ENCODE data around the gene ERICH4. TPM values are rescaled to one million over a fixed set of nuclear protein-coding genes. Genes with fewer than 3 reads are reported as not detected.
A peak's percentile ranks its signal among the peaks of the same experiment; 100 is the strongest.

Gene ERICH4
- total and polyA plus RNA-seq, 2 experiments from 2014 or later, result not detected

DNA sequence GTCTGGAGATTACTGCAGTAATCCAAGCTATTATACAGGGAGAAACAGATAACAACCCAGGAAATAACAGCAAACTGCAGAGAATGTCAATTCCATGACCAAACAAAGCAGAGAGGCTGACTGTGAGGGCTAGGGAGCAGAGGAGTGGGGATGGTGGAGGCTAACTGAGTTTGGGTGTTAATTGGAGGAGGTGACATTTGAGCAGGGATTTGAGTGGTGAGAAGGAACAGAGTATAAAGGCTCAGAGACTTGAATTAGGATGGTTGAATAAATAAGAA is 6.3 kb upstream of the ERICH4 start (continued):
- TF ChIP-seq, protein P1, sequence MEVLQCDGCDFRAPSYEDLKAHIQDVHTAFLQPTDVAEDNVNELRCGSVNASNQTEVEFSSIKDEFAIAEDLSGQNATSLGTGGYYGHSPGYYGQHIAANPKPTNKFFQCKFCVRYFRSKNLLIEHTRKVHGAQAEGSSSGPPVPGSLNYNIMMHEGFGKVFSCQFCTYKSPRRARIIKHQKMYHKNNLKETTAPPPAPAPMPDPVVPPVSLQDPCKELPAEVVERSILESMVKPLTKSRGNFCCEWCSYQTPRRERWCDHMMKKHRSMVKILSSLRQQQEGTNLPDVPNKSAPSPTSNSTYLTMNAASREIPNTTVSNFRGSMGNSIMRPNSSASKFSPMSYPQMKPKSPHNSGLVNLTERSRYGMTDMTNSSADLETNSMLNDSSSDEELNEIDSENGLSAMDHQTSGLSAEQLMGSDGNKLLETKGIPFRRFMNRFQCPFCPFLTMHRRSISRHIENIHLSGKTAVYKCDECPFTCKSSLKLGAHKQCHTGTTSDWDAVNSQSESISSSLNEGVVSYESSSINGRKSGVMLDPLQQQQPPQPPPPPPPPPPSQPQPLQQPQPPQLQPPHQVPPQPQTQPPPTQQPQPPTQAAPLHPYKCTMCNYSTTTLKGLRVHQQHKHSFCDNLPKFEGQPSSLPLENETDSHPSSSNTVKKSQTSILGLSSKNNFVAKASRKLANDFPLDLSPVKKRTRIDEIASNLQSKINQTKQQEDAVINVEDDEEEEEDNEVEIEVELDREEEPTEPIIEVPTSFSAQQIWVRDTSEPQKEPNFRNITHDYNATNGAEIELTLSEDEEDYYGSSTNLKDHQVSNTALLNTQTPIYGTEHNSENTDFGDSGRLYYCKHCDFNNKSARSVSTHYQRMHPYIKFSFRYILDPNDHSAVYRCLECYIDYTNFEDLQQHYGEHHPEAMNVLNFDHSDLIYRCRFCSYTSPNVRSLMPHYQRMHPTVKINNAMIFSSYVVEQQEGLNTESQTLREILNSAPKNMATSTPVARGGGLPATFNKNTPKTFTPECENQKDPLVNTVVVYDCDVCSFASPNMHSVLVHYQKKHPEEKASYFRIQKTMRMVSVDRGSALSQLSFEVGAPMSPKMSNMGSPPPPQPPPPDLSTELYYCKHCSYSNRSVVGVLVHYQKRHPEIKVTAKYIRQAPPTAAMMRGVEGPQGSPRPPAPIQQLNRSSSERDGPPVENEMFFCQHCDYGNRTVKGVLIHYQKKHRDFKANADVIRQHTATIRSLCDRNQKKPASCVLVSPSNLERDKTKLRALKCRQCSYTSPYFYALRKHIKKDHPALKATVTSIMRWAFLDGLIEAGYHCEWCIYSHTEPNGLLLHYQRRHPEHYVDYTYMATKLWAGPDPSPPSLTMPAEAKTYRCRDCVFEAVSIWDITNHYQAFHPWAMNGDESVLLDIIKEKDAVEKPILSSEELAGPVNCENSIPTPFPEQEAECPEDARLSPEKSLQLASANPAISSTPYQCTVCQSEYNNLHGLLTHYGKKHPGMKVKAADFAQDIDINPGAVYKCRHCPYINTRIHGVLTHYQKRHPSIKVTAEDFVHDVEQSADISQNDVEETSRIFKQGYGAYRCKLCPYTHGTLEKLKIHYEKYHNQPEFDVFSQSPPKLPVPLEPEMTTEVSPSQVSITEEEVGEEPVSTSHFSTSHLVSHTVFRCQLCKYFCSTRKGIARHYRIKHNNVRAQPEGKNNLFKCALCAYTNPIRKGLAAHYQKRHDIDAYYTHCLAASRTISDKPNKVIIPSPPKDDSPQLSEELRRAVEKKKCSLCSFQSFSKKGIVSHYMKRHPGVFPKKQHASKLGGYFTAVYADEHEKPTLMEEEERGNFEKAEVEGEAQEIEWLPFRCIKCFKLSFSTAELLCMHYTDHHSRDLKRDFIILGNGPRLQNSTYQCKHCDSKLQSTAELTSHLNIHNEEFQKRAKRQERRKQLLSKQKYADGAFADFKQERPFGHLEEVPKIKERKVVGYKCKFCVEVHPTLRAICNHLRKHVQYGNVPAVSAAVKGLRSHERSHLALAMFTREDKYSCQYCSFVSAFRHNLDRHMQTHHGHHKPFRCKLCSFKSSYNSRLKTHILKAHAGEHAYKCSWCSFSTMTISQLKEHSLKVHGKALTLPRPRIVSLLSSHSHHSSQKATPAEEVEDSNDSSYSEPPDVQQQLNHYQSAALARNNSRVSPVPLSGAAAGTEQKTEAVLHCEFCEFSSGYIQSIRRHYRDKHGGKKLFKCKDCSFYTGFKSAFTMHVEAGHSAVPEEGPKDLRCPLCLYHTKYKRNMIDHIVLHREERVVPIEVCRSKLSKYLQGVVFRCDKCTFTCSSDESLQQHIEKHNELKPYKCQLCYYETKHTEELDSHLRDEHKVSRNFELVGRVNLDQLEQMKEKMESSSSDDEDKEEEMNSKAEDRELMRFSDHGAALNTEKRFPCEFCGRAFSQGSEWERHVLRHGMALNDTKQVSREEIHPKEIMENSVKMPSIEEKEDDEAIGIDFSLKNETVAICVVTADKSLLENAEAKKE (CRISPR knock-in tag; IDR thresholded peaks at IDR 0.05), result no peak
- TF ChIP-seq NANOG (IDR thresholded peaks at IDR 0.05; ENCODE audit: borderline replicate concordance), result no peak
- no peak for TF ChIP-seq CREB1 (CRISPR knock-in tag; IDR thresholded peaks at IDR 0.05; ENCODE audit: low read depth)
- TF ChIP-seq ZNF114 (CRISPR knock-in tag; IDR thresholded peaks at IDR 0.05), result no peak
- TF ChIP-seq ZNF331 (CRISPR knock-in tag; IDR thresholded peaks at IDR 0.05; ENCODE audit: low read depth), result no peak
- TF ChIP-seq, protein P2, sequence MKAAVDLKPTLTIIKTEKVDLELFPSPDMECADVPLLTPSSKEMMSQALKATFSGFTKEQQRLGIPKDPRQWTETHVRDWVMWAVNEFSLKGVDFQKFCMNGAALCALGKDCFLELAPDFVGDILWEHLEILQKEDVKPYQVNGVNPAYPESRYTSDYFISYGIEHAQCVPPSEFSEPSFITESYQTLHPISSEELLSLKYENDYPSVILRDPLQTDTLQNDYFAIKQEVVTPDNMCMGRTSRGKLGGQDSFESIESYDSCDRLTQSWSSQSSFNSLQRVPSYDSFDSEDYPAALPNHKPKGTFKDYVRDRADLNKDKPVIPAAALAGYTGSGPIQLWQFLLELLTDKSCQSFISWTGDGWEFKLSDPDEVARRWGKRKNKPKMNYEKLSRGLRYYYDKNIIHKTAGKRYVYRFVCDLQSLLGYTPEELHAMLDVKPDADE (IDR thresholded peaks at IDR 0.05), result no peak

DNA sequence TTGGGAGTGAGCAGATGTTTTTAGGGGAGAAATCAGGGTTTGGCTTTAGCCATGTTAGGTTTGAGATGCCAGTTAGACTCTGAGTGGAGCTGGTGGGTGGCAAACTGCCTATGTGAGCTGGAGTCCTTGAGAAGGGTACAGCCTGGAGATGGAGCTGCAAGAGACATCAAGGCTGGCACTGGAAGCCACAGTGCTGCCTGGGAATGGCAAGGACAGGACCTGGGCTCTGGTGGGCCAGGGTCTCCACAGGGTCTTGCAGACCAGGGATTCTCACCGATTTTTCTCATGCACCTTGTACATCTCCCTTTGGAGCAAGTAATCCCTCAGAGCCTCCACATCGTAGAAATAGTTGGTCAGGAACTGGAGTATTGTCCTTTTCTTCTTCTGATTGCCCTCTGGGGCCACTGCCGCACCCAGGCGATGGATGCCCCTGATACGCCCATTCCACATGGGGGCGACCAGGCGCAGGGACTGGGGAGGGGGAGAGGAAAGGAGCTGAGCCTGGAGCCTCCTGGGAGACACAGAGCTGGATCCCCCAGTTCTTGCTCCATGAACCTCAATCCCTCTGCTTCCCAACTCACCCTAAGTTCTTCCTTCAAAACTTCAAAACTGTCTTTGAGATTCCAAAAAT is 4.9 kb upstream of the ERICH4 start:
- H3K4me3 ChIP-seq, result no peak overlapping the region
- H3K36me3 ChIP-seq (ENCODE audit: insufficient read depth), result no peaks in the 10 kb centered on the region
- no peak overlapping the region for H2AFZ ChIP-seq
- ATAC-seq (no peak), DNase-seq (ENCODE audit: low spot score) (no peak)
- H3K79me2 ChIP-seq (replicated peaks; ENCODE audit: insufficient read depth), result peaks cover 9% of the 10 kb centered on the region
- no peaks in the 10 kb centered on the region; the same call in 1 of the 2 replicates for H4K20me1 ChIP-seq (replicated peaks; ENCODE audit: insufficient read depth)
- no peaks in the 10 kb centered on the region for H3K9me2 ChIP-seq (ENCODE audit: insufficient read depth)
- H3K27me3 ChIP-seq (ENCODE audit: insufficient read depth), result no peaks in the 10 kb centered on the region
- peak overlapping the region; percentile 43; the same call in 1 of the 3 replicates for H3K4me3 Mint-ChIP-seq
- peaks cover 17% of the 10 kb centered on the region for H3K36me3 Mint-ChIP-seq (ENCODE audit: low read depth)
- peaks cover 8% of the 10 kb centered on the region for H3K4me1 ChIP-seq (ENCODE audit: insufficient read depth)
- no peak overlapping the region for H3K27ac ChIP-seq (ENCODE audit: low read depth)
- no peak overlapping the region for H3K27ac Mint-ChIP-seq
- peaks cover 4% of the 10 kb centered on the region for H3K27me3 Mint-ChIP-seq (ENCODE audit: insufficient read depth, low read depth, poor library complexity)
- H3K9me3 Mint-ChIP-seq, result peaks cover 3% of the 10 kb centered on the region; the same call in 2 of the 3 replicates
- H3K4me2 ChIP-seq, result peak overlapping the region; percentile 72; the same call in 1 of the 2 replicates
- TF ChIP-seq, protein P2 (IDR thresholded peaks at IDR 0.05), result no peak
- TF ChIP-seq, protein P3, sequence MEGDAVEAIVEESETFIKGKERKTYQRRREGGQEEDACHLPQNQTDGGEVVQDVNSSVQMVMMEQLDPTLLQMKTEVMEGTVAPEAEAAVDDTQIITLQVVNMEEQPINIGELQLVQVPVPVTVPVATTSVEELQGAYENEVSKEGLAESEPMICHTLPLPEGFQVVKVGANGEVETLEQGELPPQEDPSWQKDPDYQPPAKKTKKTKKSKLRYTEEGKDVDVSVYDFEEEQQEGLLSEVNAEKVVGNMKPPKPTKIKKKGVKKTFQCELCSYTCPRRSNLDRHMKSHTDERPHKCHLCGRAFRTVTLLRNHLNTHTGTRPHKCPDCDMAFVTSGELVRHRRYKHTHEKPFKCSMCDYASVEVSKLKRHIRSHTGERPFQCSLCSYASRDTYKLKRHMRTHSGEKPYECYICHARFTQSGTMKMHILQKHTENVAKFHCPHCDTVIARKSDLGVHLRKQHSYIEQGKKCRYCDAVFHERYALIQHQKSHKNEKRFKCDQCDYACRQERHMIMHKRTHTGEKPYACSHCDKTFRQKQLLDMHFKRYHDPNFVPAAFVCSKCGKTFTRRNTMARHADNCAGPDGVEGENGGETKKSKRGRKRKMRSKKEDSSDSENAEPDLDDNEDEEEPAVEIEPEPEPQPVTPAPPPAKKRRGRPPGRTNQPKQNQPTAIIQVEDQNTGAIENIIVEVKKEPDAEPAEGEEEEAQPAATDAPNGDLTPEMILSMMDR (conservative IDR thresholded peaks at IDR 0.05; ENCODE audit: low read depth in 2 of 2), result peak in 1 of 2 experiments; percentile 35; a peak in 1 of 4 replicates
- no peaks in the 10 kb centered on the region for H3F3A ChIP-seq (replicated peaks; ENCODE audit: low read depth)
- H3K4me1 Mint-ChIP-seq, result peaks cover 5% of the 10 kb centered on the region; the same call in 2 of the 3 replicates

Data from GM23338 (cell line).